Tibial artery (tissue), 4 donors: Measurements from ENCODE around the gene ZNF44.

Experiments
- DNase-seq, 2 donors: peaks; one replicate each; pipeline ENCODE4 v3.0.0-alpha.2; 2019
- H3K27ac ChIP-seq, 2 donors: fragments of 200-600 bp; sonication (generic) in 1 of 2; 1 replicate in 1 of 2; 2 replicates in 1 of 2; pipeline ENCODE4 v1.5.1; 2018 to 2019; ENCODE audit warnings: mild to moderate bottlenecking in 1 of 2
- H3K27me3 ChIP-seq, 2 donors: fragments of 200-600 bp; sonication (generic) in 1 of 2; one replicate each; pipeline versions ENCODE4 v1.5.1 to v1.6.0; 2016 to 2019
- H3K36me3 ChIP-seq, 3 donors: fragments of 200-600 bp; sonication (generic) in 2 of 3; one replicate each; pipeline ENCODE4 v1.5.1; 2016 to 2019; ENCODE audit warnings: mild to moderate bottlenecking in 2 of 3
- H3K4me1 ChIP-seq, 4 donors: fragments of 200-600 bp; sonication (generic) in 2 of 4; 1 replicate in 3 of 4; 2 replicates in 1 of 4; pipeline ENCODE4 v1.5.1; 2016 to 2019
- H3K4me3 ChIP-seq, 2 donors: fragments of 200-600 bp; sonication (generic) in 1 of 2; 1 replicate in 1 of 2; 2 replicates in 1 of 2; pipeline ENCODE4 v1.5.1; 2018 to 2019; ENCODE audit warnings: mild to moderate bottlenecking in 2 of 2
- H3K9me3 ChIP-seq, 3 donors: fragments of 200-600 bp; sonication (generic) in 1 of 3; one replicate each; pipeline ENCODE4 v1.5.1; 2016 to 2019
- CTCF ChIP-seq, 2 experiments: fragments of 200-600 bp in 1 of 2; fragments of 450-650 bp in 1 of 2; IDR thresholded peaks; one replicate each; pipeline ENCODE4 v1.5.1; 2017 to 2019; ENCODE audit warnings: antibody characterized with exemption in 2 of 2, mild to moderate bottlenecking in 1 of 2, moderate library complexity in 1 of 2
- intact Hi-C: fragments of 100-400 bp; cut with DNase I; formaldehyde crosslinking; loops from one replicate; pipeline ENCODE4 v1.15.0; 2023; ENCODE audit warnings: low total_unique reads

The ZNF44 gene

DNA sequence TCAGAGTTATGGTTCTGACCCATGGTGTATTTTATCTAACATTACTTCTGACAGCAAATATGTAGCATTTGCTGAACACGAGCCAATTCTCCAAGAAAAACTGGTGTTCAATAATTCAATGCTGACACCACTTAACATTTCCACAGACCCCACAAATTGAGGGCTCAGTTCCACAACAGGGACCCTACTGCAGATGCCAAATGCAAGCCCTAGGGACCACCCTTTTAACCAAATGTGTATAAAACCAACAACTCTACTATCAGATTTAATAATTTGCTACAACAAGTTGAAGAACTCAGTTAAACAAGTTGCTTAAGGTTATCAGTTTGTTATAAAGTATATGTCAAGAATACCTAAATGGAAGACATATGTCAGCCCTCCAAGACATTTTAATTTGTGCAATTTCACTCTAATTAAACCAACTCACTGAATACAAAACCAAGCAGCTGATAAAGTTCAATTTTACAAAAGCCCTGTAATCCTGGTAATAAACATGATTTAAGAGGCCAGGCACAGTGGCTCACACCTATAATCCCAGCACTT lies 6.7 kb downstream of the ZNF44 start:
- H3K9me3 ChIP-seq = no peaks in the 10 kb centered on the region
- H3K4me1 ChIP-seq = peaks cover 0 to 27% (median 21%) of the 10 kb centered on the region in 4 donors
- H3K27me3 ChIP-seq = no peaks in the 10 kb centered on the region
- peaks cover 0 to 11% (median 6%) of the 10 kb centered on the region in 3 donors for H3K36me3 ChIP-seq
- intact Hi-C loops = no loop called here
- H3K27ac ChIP-seq = no peak overlapping the region
- no peak overlapping the region for H3K4me3 ChIP-seq
- TF ChIP-seq CTCF (IDR thresholded peaks at IDR 0.05) = no peak
- no peak for DNase-seq

DNA sequence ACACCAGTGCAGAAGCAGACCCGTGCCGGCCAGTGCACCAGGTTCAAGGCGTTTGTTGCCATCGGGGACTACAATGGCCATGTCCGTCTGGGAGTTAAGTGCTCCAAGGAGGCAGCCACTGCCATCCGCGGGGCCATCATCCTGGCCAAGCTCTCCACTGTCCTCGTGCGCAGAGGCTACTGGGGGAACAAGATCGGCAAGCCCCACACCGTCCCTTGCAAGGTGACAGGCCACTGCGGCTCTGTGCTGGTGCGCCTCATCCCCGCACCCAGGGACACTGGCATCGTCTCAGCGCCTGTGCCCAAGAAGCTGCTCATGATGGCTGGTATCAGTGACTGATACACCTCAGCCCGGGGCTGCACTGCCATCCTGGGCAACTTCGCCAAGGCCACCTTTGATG lies 10.1 kb downstream of the ZNF44 start:
- intact Hi-C loops = no loop called here
- Histone ChIP-seq H3K4me1 (peaks cover 0 to 19% (median 7%) of the 10 kb centered on the region in 4 donors), H3K27ac (no peak overlapping the region), H3K9me3 (peaks cover 0 to 4% (median 0%) of the 10 kb centered on the region in 3 donors), H3K36me3 (peaks cover 0 to 11% (median 6%) of the 10 kb centered on the region in 3 donors), H3K4me3 (no peak overlapping the region), H3K27me3 (no peaks in the 10 kb centered on the region)
- no peak for TF ChIP-seq CTCF (IDR thresholded peaks at IDR 0.05)
- DNase-seq = no peak

DNA sequence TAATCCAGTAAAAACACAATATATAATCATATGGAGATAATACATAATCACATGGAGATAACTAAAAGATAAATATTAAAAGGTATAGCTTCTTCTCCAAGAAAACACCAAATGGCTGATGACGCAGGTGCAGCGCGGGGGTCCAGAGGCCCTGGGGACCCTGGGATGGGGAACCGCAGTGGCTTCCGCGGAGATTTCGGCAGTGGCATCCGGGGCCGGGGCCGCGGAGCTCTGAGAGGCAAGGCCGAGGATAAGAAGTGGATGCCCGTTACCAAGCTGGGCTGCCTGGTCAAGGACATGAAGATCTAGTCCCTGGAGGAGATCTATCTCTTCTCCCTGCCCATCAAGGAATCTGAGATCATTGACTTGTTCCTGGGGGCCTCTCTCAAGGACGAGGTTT lies 10.5 kb downstream of the ZNF44 start:
- Histone ChIP-seq H3K27ac (no peak overlapping the region), H3K4me3 (no peak overlapping the region), H3K4me1 (peaks cover 0 to 15% (median 4%) of the 10 kb centered on the region in 4 donors), H3K9me3 (peaks cover 0 to 8% (median 0%) of the 10 kb centered on the region in 3 donors), H3K27me3 (no peaks in the 10 kb centered on the region), H3K36me3 (peaks cover 3 to 12% (median 6%) of the 10 kb centered on the region in 3 donors)
- TF ChIP-seq CTCF (IDR thresholded peaks at IDR 0.05) = no peak
- intact Hi-C loops = no loop called here
- DNase-seq = no peak

DNA sequence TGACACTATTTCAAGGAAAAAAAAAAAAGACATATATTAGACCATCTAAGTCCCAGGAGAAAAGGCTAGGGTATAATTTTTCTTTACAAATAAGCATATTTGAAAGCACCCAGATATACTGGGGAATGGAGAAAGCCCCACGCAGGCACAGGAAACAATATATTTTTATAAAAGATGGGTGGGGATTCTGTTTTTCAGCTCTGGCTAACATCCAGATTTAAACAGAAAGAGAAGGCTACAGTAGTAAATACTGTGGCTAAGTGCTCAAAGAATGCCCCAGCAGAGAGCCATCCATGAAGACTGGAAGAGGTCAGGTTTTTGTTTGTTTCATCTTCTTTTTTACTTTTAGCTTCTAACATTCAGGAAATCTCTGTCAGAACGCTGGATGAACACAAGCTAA lies 16.0 kb downstream of the ZNF44 start:
- Histone ChIP-seq H3K27ac (no peak overlapping the region), H3K27me3 (no peaks in the 10 kb centered on the region), H3K36me3 (peaks cover 37 to 49% (median 44%) of the 10 kb centered on the region in 3 donors), H3K4me3 (no peak overlapping the region), H3K9me3 (peaks cover 0 to 64% (median 15%) of the 10 kb centered on the region in 3 donors), H3K4me1 (no peaks in the 10 kb centered on the region)
- no peak for DNase-seq
- TF ChIP-seq CTCF (IDR thresholded peaks at IDR 0.05) = no peak
- intact Hi-C loops = no loop called here

GRCh38 chr19:12272980-12273901 lies 21.4 kb downstream of the ZNF44 start:
- H3K4me1 ChIP-seq = no peaks in the 10 kb centered on the region
- H3K36me3 ChIP-seq = peaks cover 75 to 89% (median 84%) of the 10 kb centered on the region in 3 donors
- no peak for DNase-seq
- intact Hi-C loops = no loop called here
- peaks cover 0 to 100% (median 40%) of the 10 kb centered on the region in 3 donors for H3K9me3 ChIP-seq
- no peak overlapping the region for H3K27ac ChIP-seq
- no peak for TF ChIP-seq CTCF (IDR thresholded peaks at IDR 0.05)
- H3K4me3 ChIP-seq = no peak overlapping the region
- H3K27me3 ChIP-seq = no peaks in the 10 kb centered on the region
